T-helper 17 cell (primary cell): ENCODE data around the gene ADRB2. TPM values are rescaled to one million over a fixed set of nuclear protein-coding genes. Genes with fewer than 3 reads are reported as not detected.
A peak's percentile ranks its signal among the peaks of the same experiment; 100 is the strongest.

Experiments used
- ATAC-seq: fragments of 150-1000 bp; cut with Tn5 transposase; 2 replicates; pipeline ENCODE4 v1.10.0; 2021; ENCODE audit warnings: mild to moderate bottlenecking, moderate library complexity
- DNase-seq, 3 donors: peaks; one replicate each; pipeline versions ENCODE4 v3.0.0 to v3.0.0-alpha.2; 2020 to 2021
- H3K9me3 ChIP-seq: one replicate; pipeline ENCODE4 v1.7.0; 2013; ENCODE audit warnings: low read length, mild to moderate bottlenecking; ENCODE audit not compliant: control insufficient read depth, poor library complexity, severe bottlenecking
- H3K27ac Mint-ChIP-seq: one replicate; pipeline ENCODE4 v1.8.0; 2022; ENCODE audit warnings: mild to moderate bottlenecking, moderate library complexity, mixed read lengths
- H3K27me3 Mint-ChIP-seq: one replicate; pipeline ENCODE4 v1.8.0; 2022; ENCODE audit warnings: mixed read lengths
- H3K36me3 Mint-ChIP-seq: one replicate; pipeline ENCODE4 v1.8.0; 2022; ENCODE audit warnings: low read depth, mixed read lengths
- H3K4me1 Mint-ChIP-seq: one replicate; pipeline ENCODE4 v1.8.0; 2022; ENCODE audit warnings: mild to moderate bottlenecking, mixed read lengths
- H3K4me3 Mint-ChIP-seq: one replicate; pipeline ENCODE4 v1.8.0; 2022; ENCODE audit warnings: mild to moderate bottlenecking, moderate library complexity, mixed read lengths
- total RNA-seq, 4 donors: library from RNA in 2 of 4; stranded (reverse) in 2 of 4; gene quantifications; one replicate each; pipeline ENCODE4 v1.2.3 and lab custom pipeline; 2022 to 2026

ADRB2 gene
- total RNA-seq, 2 donors from 2014 or later: 2.9 to 5.7 TPM

DNA sequence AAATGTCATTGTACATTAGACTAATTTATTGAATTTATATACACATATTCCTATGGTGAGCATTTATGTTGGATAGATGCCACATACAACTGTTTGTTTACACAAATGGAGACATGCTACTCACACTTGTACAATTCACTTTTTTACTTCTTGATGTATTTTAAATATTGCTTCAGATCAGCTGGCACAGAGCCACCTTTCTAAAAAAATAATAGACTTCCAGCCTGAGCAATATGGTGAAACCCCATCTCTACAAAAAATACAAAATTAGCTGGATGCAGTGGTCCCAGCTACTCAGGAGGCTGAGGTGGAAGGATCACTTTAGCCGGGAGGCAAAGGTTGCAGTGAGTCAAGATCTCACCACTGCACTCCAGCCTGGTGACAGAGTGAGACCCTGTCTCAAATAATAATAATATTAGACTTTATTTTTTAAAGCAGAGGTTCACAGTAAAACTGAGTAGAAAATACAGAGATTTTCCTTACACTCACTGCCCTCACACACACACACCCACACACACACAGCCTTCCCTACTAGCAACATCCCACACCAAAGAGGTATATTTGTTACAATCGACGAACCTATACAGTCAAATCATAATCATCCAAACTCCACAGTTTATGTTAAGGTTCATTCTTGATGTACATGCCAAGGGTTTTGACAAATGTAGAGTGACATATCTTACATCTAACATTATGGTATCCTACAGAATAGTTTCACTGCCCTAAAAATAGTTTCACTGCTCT lies 16.5 kb upstream of the ADRB2 start:
- peaks cover 39% of the 10 kb centered on the region for H3K4me1 Mint-ChIP-seq
- H3K9me3 ChIP-seq: no peaks in the 10 kb centered on the region
- no peak for DNase-seq
- peak overlapping the region; percentile 98 for H3K27ac Mint-ChIP-seq
- no peaks in the 10 kb centered on the region for H3K36me3 Mint-ChIP-seq
- ATAC-seq: no peak
- no peaks in the 10 kb centered on the region for H3K27me3 Mint-ChIP-seq
- peak overlapping the region; percentile 96 for H3K4me3 Mint-ChIP-seq

DNA sequence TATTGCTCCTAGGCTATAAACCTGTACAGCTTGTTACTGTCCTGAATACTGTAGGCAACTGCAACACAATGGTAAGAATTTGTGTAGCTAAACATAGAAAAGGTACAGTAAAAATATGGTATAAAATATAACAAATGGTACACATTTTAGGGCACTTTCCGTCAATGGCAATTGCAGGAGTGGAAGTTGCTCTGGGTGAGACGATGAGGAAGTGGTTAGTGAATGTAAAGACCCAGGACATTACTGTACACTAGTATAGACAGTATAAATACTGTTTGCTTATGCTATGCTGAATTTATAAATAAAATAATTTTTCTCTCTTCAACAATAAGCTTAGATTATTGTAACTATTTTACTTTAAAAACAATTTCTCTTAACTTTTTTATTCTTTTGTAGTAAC lies 15.6 kb upstream of the ADRB2 start:
- peak overlapping the region; percentile 36 for H3K4me3 Mint-ChIP-seq
- peak; percentile 43 for ATAC-seq

DNA sequence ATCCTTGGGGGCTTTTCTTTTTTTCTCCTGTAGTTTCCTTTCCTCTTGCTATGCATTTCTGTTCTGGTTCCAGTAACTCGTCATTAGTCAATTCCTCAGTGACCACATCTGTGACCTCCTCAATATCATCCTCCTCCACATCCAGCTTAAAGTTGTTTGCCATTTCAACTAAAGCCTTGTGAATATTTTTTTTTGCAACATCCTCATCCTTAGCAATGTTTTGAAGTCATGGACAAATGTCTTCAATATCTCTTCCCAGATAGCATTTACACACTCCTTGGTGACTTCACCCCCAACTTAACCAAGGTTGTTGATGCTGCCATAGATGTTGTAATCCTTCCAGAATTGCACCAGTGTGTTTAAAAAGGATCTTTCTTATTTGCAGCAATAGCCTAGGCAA lies 14.7 kb upstream of the ADRB2 start:
- ATAC-seq (no peak), DNase-seq (no peak)
- no peak overlapping the region for H3K27ac Mint-ChIP-seq
- peaks cover 11% of the 10 kb centered on the region for H3K27me3 Mint-ChIP-seq
- H3K36me3 Mint-ChIP-seq: no peaks in the 10 kb centered on the region
- H3K9me3 ChIP-seq: no peaks in the 10 kb centered on the region
- peaks cover 41% of the 10 kb centered on the region for H3K4me1 Mint-ChIP-seq
- no peak overlapping the region for H3K4me3 Mint-ChIP-seq

More for the DNA sequence above, 15.6 kb upstream of the ADRB2 start:
- Mint-ChIP-seq H3K27me3 (peaks cover 5% of the 10 kb centered on the region), H3K27ac (peak overlapping the region; percentile 98), H3K4me1 (peaks cover 41% of the 10 kb centered on the region), H3K36me3 (no peaks in the 10 kb centered on the region)
- no peaks in the 10 kb centered on the region for H3K9me3 ChIP-seq
- no peak for DNase-seq

DNA sequence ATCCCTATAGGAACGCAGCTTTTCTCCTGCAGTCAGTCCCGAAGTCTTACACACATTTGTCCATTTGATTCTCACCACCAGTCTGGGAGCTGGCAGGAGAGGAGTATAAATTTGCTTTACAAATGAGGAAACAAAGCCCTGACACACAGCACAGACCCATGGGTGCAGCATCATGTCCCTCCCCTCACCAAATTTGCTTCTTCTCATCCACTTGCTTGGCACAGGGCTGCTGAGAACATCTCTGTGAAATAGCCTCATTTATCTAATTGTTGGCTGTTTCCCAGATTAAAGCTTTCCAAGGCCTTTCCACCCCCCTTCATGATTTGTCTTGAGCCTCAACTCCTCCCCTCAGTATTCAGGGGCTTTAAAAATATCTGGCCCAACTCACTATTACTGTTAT lies 11.3 kb upstream of the ADRB2 start:
- no peaks in the 10 kb centered on the region for H3K9me3 ChIP-seq
- peak overlapping the region; percentile 60 for H3K4me3 Mint-ChIP-seq
- H3K27ac Mint-ChIP-seq: no peak overlapping the region
- peaks cover 17% of the 10 kb centered on the region for H3K27me3 Mint-ChIP-seq
- H3K36me3 Mint-ChIP-seq: peaks cover 4% of the 10 kb centered on the region
- no peak for DNase-seq
- ATAC-seq: no peak
- peaks cover 24% of the 10 kb centered on the region for H3K4me1 Mint-ChIP-seq

DNA sequence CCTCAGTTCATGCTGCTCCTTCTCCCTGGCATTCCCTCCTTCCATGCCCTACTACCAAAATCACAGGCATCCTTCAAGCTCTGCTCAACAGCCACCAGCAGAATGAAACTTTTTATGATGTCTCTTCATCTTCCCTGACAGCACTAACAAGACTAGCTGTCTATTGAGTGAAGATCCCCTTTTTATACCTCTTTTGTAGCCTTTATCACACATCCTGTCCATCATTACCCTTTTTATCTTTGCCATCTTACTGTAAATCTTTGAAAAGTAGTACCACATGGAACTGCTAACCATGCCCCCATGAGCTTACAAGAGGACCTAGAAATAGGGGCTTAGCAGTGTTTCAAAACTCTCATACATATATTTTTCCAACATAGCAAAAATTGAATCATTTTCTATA lies 10.8 kb upstream of the ADRB2 start:
- ATAC-seq (no peak), DNase-seq (no peak)
- Mint-ChIP-seq H3K4me1 (peaks cover 21% of the 10 kb centered on the region), H3K36me3 (peaks cover 4% of the 10 kb centered on the region), H3K4me3 (peak overlapping the region; percentile 60), H3K27ac (peak overlapping the region; percentile 39), H3K27me3 (peaks cover 19% of the 10 kb centered on the region)
- no peaks in the 10 kb centered on the region for H3K9me3 ChIP-seq

DNA sequence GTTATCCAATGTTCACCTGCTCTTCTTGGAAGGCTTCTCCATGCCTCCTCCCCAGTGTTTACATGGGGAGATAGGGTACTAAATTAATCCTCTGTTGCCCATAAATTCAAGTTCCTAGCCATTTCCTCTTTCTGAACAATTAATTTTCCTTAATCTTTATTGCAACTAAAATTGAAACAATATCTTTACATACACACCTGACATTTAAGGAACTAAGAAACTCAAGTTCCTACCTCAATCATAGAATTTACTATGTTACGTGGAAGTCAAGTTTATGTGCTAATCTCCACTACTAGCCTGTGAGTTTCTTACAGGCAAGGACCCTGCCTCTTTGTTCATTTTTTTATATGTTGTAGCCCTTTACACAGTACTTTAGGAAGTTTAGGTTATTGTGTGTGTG lies 10.1 kb upstream of the ADRB2 start:
- H3K4me1 Mint-ChIP-seq: peaks cover 19% of the 10 kb centered on the region
- no peak for ATAC-seq
- H3K9me3 ChIP-seq: no peaks in the 10 kb centered on the region
- peaks cover 21% of the 10 kb centered on the region for H3K27me3 Mint-ChIP-seq
- no peak overlapping the region for H3K4me3 Mint-ChIP-seq
- H3K27ac Mint-ChIP-seq: no peak overlapping the region
- H3K36me3 Mint-ChIP-seq: peaks cover 4% of the 10 kb centered on the region
- no peak for DNase-seq

DNA sequence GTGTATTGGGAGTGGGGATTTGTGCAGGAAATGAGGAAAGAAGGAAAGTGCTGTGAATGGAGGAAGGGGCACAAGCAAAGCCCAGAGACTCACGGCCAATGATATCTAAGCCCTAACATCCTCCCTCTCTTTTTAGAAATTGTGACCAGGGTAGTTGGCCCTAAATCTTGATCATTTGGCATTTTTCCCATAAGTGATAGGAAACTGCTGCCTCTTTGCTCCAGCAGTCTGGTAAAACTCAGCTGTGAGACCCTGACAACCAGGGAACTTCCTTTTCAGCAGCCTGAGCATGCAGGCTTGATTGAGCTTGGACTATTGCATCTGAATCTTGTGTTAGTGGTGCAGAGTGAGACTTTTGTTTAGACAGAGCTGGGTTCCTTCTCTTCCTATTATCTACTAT lies 9.6 kb upstream of the ADRB2 start:
- Mint-ChIP-seq H3K27ac (no peak overlapping the region), H3K27me3 (peaks cover 21% of the 10 kb centered on the region), H3K36me3 (peaks cover 4% of the 10 kb centered on the region), H3K4me3 (no peak overlapping the region), H3K4me1 (peaks cover 16% of the 10 kb centered on the region)
- H3K9me3 ChIP-seq: no peaks in the 10 kb centered on the region
- DNase-seq: no peak
- no peak for ATAC-seq

DNA sequence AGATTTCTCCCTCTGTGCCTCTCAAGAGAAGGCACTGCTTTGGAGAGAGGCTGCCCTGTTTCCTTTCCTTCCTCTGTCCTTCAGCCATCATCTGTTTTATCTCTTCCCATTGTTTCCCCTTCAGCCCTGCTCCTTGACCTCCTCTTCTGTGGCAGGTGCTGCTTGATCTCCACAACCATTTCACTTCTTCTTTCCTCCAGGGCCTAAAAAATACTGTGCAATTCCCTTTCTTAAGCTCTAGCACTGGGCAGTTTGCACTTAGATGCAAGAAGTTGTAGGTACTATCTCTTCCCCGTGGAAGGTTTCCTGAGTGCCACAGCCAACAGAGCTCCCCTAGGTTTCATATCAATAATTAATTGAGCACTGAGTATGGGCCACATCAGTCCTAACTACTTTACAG lies 8.8 kb upstream of the ADRB2 start:
- peaks cover 21% of the 10 kb centered on the region for H3K27me3 Mint-ChIP-seq
- H3K36me3 Mint-ChIP-seq: peaks cover 4% of the 10 kb centered on the region
- H3K4me3 Mint-ChIP-seq: no peak overlapping the region

DNA sequence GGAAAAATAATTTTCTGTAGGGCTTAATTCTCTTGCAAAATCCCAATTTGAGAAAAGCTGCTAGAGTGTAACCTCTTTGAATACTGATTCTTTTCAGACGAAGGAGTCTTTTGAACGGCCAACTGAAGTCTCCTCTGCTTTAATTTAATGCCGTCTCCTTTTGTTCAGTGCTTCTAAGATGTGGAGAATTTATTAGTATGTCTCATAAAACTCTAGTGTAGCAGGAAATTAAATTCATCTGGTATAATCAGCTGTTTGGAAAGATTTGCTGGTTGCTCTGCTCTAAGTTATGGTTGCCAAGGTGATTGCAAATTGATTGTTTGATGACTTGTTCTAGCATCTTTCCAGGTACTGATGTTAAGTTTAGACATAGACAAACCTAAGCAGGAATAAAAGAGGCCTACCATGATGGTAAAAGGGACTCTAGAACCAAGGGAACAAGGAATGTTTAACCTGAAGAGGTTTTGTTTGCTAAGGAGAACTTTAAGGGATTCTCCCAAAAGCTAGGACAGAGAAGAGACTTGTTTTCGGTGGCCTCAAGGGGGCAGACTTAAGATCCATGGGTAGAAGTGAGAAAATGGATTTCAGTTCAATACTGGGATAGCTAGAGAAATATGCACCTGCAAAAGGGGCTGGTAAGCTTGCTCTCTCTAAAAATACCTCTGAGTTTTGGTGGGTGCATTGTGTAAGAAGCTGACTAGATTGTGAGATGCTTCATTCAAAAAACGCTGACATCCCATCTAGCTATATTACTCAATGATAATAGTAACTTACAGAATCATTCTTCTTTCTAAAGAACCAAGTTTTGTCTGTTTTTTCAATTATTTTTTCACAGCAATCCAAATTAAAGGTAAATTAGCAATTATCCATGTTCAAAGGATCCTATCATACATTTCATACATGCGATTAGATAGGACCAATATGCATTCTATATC lies 5.7 kb upstream of the ADRB2 start:
- Mint-ChIP-seq H3K4me1 (peaks cover 10% of the 10 kb centered on the region), H3K36me3 (peaks cover 4% of the 10 kb centered on the region), H3K27ac (no peak overlapping the region), H3K4me3 (no peak overlapping the region), H3K27me3 (peaks cover 16% of the 10 kb centered on the region)
- DNase-seq (no peak), ATAC-seq (peak; percentile 64)
- H3K9me3 ChIP-seq: no peaks in the 10 kb centered on the region

More for the DNA sequence above, 8.8 kb upstream of the ADRB2 start:
- Mint-ChIP-seq H3K27ac (no peak overlapping the region), H3K4me1 (peaks cover 13% of the 10 kb centered on the region)
- ATAC-seq: no peak
- no peak for DNase-seq
- H3K9me3 ChIP-seq: no peaks in the 10 kb centered on the region

DNA sequence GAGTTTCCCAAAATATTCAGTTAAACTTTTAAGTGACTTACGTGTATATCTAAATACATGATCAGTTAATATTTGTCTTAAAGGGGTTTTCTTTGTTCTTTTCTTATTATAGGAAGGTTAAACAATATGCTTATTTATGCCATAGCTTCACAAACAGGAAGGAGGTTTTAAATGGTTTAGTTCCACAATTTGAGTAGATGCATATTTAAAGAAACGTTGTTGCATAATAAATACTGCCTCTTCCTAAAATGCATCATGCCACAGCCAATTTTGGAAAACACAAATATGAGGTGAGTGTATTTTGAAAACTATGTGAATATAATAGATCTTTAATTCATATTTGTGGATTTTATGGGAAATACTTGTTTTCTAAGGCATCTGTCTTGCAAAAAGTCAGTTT lies 2.5 kb upstream of the ADRB2 start:
- peaks cover 27% of the 10 kb centered on the region for H3K4me1 Mint-ChIP-seq
- DNase-seq (no peak), ATAC-seq (no peak)
- H3K27me3 Mint-ChIP-seq: peaks cover 9% of the 10 kb centered on the region
- no peak overlapping the region for H3K27ac Mint-ChIP-seq
- peaks cover 3% of the 10 kb centered on the region for H3K36me3 Mint-ChIP-seq
- no peak overlapping the region for H3K4me3 Mint-ChIP-seq
- no peaks in the 10 kb centered on the region for H3K9me3 ChIP-seq

DNA sequence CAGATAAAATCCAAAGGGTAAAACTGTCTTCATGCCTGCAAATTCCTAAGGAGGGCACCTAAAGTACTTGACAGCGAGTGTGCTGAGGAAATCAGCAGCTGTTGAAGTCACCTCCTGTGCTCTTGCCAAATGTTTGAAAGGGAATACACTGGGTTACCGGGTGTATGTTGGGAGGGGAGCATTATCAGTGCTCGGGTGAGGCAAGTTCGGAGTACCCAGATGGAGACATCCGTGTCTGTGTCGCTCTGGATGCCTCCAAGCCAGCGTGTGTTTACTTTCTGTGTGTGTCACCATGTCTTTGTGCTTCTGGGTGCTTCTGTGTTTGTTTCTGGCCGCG lies 727 bp upstream of the ADRB2 start:
- peak; percentile 12 for ATAC-seq

DNA sequence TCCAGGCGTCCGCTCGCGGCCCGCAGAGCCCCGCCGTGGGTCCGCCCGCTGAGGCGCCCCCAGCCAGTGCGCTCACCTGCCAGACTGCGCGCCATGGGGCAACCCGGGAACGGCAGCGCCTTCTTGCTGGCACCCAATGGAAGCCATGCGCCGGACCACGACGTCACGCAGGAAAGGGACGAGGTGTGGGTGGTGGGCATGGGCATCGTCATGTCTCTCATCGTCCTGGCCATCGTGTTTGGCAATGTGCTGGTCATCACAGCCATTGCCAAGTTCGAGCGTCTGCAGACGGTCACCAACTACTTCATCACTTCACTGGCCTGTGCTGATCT lies 294 bp downstream of the ADRB2 start:
- no peaks in the 10 kb centered on the region for H3K9me3 ChIP-seq
- Mint-ChIP-seq H3K36me3 (peaks cover 2% of the 10 kb centered on the region), H3K4me1 (peaks cover 51% of the 10 kb centered on the region), H3K27ac (peak overlapping the region; percentile 94), H3K4me3 (peak overlapping the region; percentile 95), H3K27me3 (peaks cover 13% of the 10 kb centered on the region)
- peak; percentile 40 for ATAC-seq
- no peak for DNase-seq

More for the DNA sequence above, 727 bp upstream of the ADRB2 start:
- no peaks in the 10 kb centered on the region for H3K9me3 ChIP-seq
- peaks cover 43% of the 10 kb centered on the region for H3K4me1 Mint-ChIP-seq
- DNase-seq: no peak
- peak overlapping the region; percentile 95 for H3K4me3 Mint-ChIP-seq
- peaks cover 2% of the 10 kb centered on the region for H3K36me3 Mint-ChIP-seq
- peaks cover 14% of the 10 kb centered on the region for H3K27me3 Mint-ChIP-seq
- peak overlapping the region; percentile 94 for H3K27ac Mint-ChIP-seq

DNA sequence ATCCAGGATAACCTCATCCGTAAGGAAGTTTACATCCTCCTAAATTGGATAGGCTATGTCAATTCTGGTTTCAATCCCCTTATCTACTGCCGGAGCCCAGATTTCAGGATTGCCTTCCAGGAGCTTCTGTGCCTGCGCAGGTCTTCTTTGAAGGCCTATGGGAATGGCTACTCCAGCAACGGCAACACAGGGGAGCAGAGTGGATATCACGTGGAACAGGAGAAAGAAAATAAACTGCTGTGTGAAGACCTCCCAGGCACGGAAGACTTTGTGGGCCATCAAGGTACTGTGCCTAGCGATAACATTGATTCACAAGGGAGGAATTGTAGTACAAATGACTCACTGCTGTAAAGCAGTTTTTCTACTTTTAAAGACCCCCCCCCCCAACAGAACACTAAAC lies 1.3 kb downstream of the ADRB2 start:
- Mint-ChIP-seq H3K27ac (no peak overlapping the region), H3K36me3 (peaks cover 2% of the 10 kb centered on the region), H3K4me1 (peaks cover 56% of the 10 kb centered on the region), H3K4me3 (peak overlapping the region; percentile 95), H3K27me3 (peaks cover 13% of the 10 kb centered on the region)
- ATAC-seq: no peak
- no peak for DNase-seq
- H3K9me3 ChIP-seq: no peaks in the 10 kb centered on the region
